Vagina (tissue), 2 donors: ENCODE measurements around the gene MELTF.

ENCODE experiments used
- POLR2AphosphoS5 ChIP-seq, 2 donors: sonication (generic); formaldehyde crosslinking; IDR thresholded peaks; one replicate each; pipeline ENCODE4 v1.9.0; 2017; ENCODE audit warnings: antibody characterized with exemption in 2 of 2, mild to moderate bottlenecking in 2 of 2, low read depth in 1 of 2; ENCODE audit not compliant: insufficient read depth in 1 of 2
- TF ChIP-seq, protein P1 (sequence below), 3 experiments: fragments of 450-650 bp in 2 of 3; fragments of 200-600 bp in 1 of 3; sonication (generic) in 1 of 3; IDR thresholded peaks; one replicate each; pipeline ENCODE4 v1.5.1; 2017 to 2019; ENCODE audit warnings: antibody characterized with exemption in 3 of 3, mild to moderate bottlenecking in 2 of 3, moderate library complexity in 2 of 3

DNA sequence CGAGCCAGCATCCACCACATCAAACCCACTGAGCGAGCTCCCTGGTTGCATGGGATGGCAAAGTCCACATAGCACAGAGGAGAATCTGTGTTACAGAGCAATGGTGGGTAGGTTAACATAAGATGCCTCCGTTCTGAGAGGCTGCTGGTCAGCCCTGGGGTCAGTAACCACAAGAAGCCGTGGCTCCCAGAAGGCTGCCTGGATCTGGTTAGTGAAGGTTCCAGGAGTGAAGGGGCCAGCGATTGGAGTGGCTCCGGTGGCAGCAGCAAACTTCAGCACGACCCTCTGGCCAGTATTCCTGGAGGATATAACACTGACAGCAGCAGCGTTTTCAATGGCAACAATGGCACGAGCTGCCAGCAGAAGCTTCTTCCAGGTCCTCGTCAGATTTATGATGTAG, 42.6 kb downstream of the MELTF start:
- TF ChIP-seq, protein P1, sequence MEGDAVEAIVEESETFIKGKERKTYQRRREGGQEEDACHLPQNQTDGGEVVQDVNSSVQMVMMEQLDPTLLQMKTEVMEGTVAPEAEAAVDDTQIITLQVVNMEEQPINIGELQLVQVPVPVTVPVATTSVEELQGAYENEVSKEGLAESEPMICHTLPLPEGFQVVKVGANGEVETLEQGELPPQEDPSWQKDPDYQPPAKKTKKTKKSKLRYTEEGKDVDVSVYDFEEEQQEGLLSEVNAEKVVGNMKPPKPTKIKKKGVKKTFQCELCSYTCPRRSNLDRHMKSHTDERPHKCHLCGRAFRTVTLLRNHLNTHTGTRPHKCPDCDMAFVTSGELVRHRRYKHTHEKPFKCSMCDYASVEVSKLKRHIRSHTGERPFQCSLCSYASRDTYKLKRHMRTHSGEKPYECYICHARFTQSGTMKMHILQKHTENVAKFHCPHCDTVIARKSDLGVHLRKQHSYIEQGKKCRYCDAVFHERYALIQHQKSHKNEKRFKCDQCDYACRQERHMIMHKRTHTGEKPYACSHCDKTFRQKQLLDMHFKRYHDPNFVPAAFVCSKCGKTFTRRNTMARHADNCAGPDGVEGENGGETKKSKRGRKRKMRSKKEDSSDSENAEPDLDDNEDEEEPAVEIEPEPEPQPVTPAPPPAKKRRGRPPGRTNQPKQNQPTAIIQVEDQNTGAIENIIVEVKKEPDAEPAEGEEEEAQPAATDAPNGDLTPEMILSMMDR (IDR thresholded peaks at IDR 0.05), result no peak
- TF ChIP-seq POLR2AphosphoS5 (IDR thresholded peaks at IDR 0.05; ENCODE audit: insufficient read depth in 1 of 2, low read depth in 1 of 2), result no peak
